SK-N-SH treated with all-trans-retinoic acid at 6 μM for 48 hours (cell line): Measurements from ENCODE around the gene RUNX3.

Source experiments
- ATAC-seq: fragments of 200-7000 bp; cut with Tn5 transposase; 3 replicates; pipeline ENCODE4 v1.9.1; 2020; ENCODE audit warnings: mild to moderate bottlenecking, moderate library complexity
- ARNTL ChIP-seq: fragments of 450-650 bp; formaldehyde crosslinking; IDR thresholded peaks from 2 replicates; pipeline ENCODE4 v1.5.0; 2020; ENCODE audit warnings: low read depth, mild to moderate bottlenecking, moderate library complexity, borderline replicate concordance
- BACH2 ChIP-seq: fragments of 250-450 bp; sonication (Bioruptor Pico); IDR thresholded peaks from 2 replicates; pipeline ENCODE4 v1.9.0; 2021; ENCODE audit warnings: mild to moderate bottlenecking, borderline replicate concordance
- CREB5 ChIP-seq: fragments of 250-450 bp; sonication (Bioruptor Pico); IDR thresholded peaks from 2 replicates; pipeline ENCODE4 v1.5.1; 2020; ENCODE audit warnings: low read depth, mild to moderate bottlenecking, moderate library complexity
- CSDC2 ChIP-seq: fragments of 250-450 bp; sonication (Bioruptor Pico); IDR thresholded peaks from 2 replicates; pipeline ENCODE4 v1.5.0; 2020; ENCODE audit warnings: mild to moderate bottlenecking, moderate library complexity
- CSRNP3 ChIP-seq: fragments of 250-450 bp; sonication (Bioruptor Pico); IDR thresholded peaks from 2 replicates; pipeline ENCODE4 v1.5.1; 2021; ENCODE audit warnings: mild to moderate bottlenecking, moderate library complexity
- GLIS3 ChIP-seq: fragments of 250-450 bp; sonication (Bioruptor Pico); IDR thresholded peaks from 2 replicates; pipeline ENCODE4 v1.5.0; 2020; ENCODE audit warnings: mild to moderate bottlenecking, moderate library complexity
- ISL1 ChIP-seq: fragments of 250-450 bp; sonication (Bioruptor Pico); IDR thresholded peaks from 2 replicates; pipeline ENCODE4 v2.1.2; 2022; ENCODE audit warnings: mild to moderate bottlenecking, moderate library complexity
- OSR1 ChIP-seq: fragments of 250-450 bp; sonication (Bioruptor Pico); IDR thresholded peaks from 2 replicates; pipeline ENCODE4 v1.8.0; 2022; ENCODE audit warnings: moderate library complexity, mild to moderate bottlenecking, inconsistent platforms
- PATZ1 ChIP-seq: fragments of 250-450 bp; sonication (Bioruptor Pico); IDR thresholded peaks from 2 replicates; pipeline ENCODE4 v1.8.0; 2020; ENCODE audit warnings: mild to moderate bottlenecking, moderate library complexity, borderline replicate concordance
- POU6F1 ChIP-seq: fragments of 250-450 bp; sonication (Bioruptor Pico); IDR thresholded peaks from 2 replicates; pipeline ENCODE4 v1.8.0; 2021; ENCODE audit warnings: low read depth, mild to moderate bottlenecking, moderate library complexity, borderline replicate concordance
- PPARA ChIP-seq: fragments of 250-450 bp; sonication (Bioruptor Pico); IDR thresholded peaks from 2 replicates; pipeline ENCODE4 v1.5.0; 2020; ENCODE audit warnings: mild to moderate bottlenecking, borderline replicate concordance
- RARB ChIP-seq: fragments of 250-450 bp; sonication (Bioruptor Pico); IDR thresholded peaks from 2 replicates; pipeline ENCODE4 v1.8.0; 2021; ENCODE audit warnings: mild to moderate bottlenecking, moderate library complexity
- SNAI2 ChIP-seq: fragments of 250-450 bp; sonication (Bioruptor Pico); IDR thresholded peaks from 2 replicates; pipeline ENCODE4 v1.5.0; 2020; ENCODE audit warnings: mild to moderate bottlenecking, moderate library complexity
- TOX ChIP-seq: fragments of 250-450 bp; sonication (Bioruptor Pico); IDR thresholded peaks from 2 replicates; pipeline ENCODE4 v1.8.0; 2021; ENCODE audit warnings: mild to moderate bottlenecking, moderate library complexity, borderline replicate concordance
- TSHZ2 ChIP-seq: fragments of 250-450 bp; sonication (Bioruptor Pico); IDR thresholded peaks from 2 replicates; pipeline ENCODE4 v1.5.0; 2020; ENCODE audit warnings: mild to moderate bottlenecking, moderate library complexity
- ZC3H10 ChIP-seq: fragments of 250-450 bp; sonication (Bioruptor Pico); IDR thresholded peaks from 2 replicates; pipeline ENCODE4 v1.5.1; 2021; ENCODE audit warnings: mild to moderate bottlenecking, moderate library complexity
- ZFP3 ChIP-seq: fragments of 250-450 bp; sonication (Bioruptor Pico); IDR thresholded peaks from 2 replicates; pipeline ENCODE4 v1.5.0; 2020; ENCODE audit warnings: mild to moderate bottlenecking, moderate library complexity
- ZFP30 ChIP-seq: fragments of 450-650 bp; formaldehyde crosslinking; IDR thresholded peaks from 2 replicates; pipeline ENCODE4 v1.5.0; 2022; ENCODE audit warnings: mild to moderate bottlenecking, moderate library complexity
- ZNF565 ChIP-seq: fragments of 450-650 bp; formaldehyde crosslinking; conservative IDR thresholded peaks from 2 replicates; pipeline ENCODE4 v1.5.0; 2020; ENCODE audit warnings: low read depth, mild to moderate bottlenecking, moderate library complexity
- ZNF70 ChIP-seq: fragments of 450-650 bp; formaldehyde crosslinking; IDR thresholded peaks from 2 replicates; pipeline ENCODE4 v1.5.0; 2020; ENCODE audit warnings: mild to moderate bottlenecking, moderate library complexity
- ZNF8 ChIP-seq: fragments of 450-650 bp; formaldehyde crosslinking; IDR thresholded peaks from 2 replicates; pipeline ENCODE4 v1.5.0; 2020; ENCODE audit warnings: mild to moderate bottlenecking, moderate library complexity

RUNX3 gene

GRCh38 chr1:24896596-24897262 lies 33.3 kb downstream of the RUNX3 start:
- TF ChIP-seq CREB5 (no peak), BACH2 (CRISPR knock-in tag) (no peak), PATZ1 (no peak), TSHZ2 (CRISPR knock-in tag) (no peak), CSDC2 (CRISPR knock-in tag) (no peak), ZC3H10 (CRISPR knock-in tag) (no peak), ARNTL (CRISPR knock-in tag) (no peak), SNAI2 (no peak), OSR1 (no peak), ZNF8 (CRISPR knock-in tag) (no peak), CSRNP3 (CRISPR knock-in tag) (no peak), ZFP3 (no peak), ISL1 (no peak), TOX (CRISPR knock-in tag) (no peak)
- no peak for ATAC-seq

GRCh38 chr1:24896176-24896575 lies 33.9 kb downstream of the RUNX3 start:
- no peak for TF ChIP-seq RARB
- TF ChIP-seq ZNF565: no peak
- TF ChIP-seq SNAI2: no peak
- no peak for TF ChIP-seq POU6F1 (CRISPR knock-in tag)
- no peak for TF ChIP-seq PPARA (CRISPR knock-in tag)
- TF ChIP-seq TSHZ2 (CRISPR knock-in tag): no peak
- TF ChIP-seq GLIS3 (CRISPR knock-in tag): no peak
- TF ChIP-seq ZFP30 (CRISPR knock-in tag): no peak
- TF ChIP-seq TOX (CRISPR knock-in tag): no peak
- TF ChIP-seq ISL1: no peak
- TF ChIP-seq BACH2 (CRISPR knock-in tag): no peak
- no peak for TF ChIP-seq CREB5
- no peak for TF ChIP-seq ZFP3
- no peak for TF ChIP-seq ARNTL (CRISPR knock-in tag)
- TF ChIP-seq ZNF70 (CRISPR knock-in tag): no peak
- no peak for TF ChIP-seq CSRNP3 (CRISPR knock-in tag)
- TF ChIP-seq OSR1: no peak
- no peak for TF ChIP-seq ZC3H10 (CRISPR knock-in tag)
- TF ChIP-seq ZNF8 (CRISPR knock-in tag): no peak
- ATAC-seq: no peak
